NB4 (cell line): ENCODE results near the gene TECPR1.

Source experiments
- DNase-seq: peaks from one replicate; pipeline ENCODE4 v3.0.0; 2010; ENCODE audit warnings: low read depth
- H3K4me3 ChIP-seq: one replicate; pipeline ENCODE4 v1.5.1; 2011; ENCODE audit warnings: mild to moderate bottlenecking, low read depth, low read length, moderate library complexity
- CTCF ChIP-seq: IDR thresholded peaks from one replicate; pipeline ENCODE4 v1.5.1; 2012; ENCODE audit warnings: low read depth, low read length
- MAX ChIP-seq: IDR thresholded peaks from 2 replicates; pipeline ENCODE4 v1.6.1; 2011; ENCODE audit warnings: low read depth, low read length
- MYC ChIP-seq: IDR thresholded peaks from 2 replicates; pipeline ENCODE4 v1.6.1; 2011; ENCODE audit warnings: low read depth, low read length
- POLR2A ChIP-seq: IDR thresholded peaks from 2 replicates; pipeline ENCODE4 v1.6.1; 2011; ENCODE audit warnings: mild to moderate bottlenecking; ENCODE audit not compliant: insufficient read length; ENCODE audit errors: extremely low read depth

TECPR1 gene

GRCh38 chr7:98254951-98255610 is 3.0 kb upstream of the TECPR1 start:
- no peak overlapping the region for H3K4me3 ChIP-seq
- no peak for TF ChIP-seq MYC
- peak; percentile 53 for DNase-seq

- TF ChIP-seq MAX, result no peak
- no peak for TF ChIP-seq CTCF
- TF ChIP-seq POLR2A, result no peak
- TF ChIP-seq MYC, result no peak
- no peak for DNase-seq
- no peak overlapping the region for H3K4me3 ChIP-seq
These were observed 2.5 kb upstream of the TECPR1 start for GRCh38 chr7:98254516-98254915.

GRCh38 chr7:98252425-98253054 is 508 bp upstream of the TECPR1 start:
- no peak for TF ChIP-seq MYC
- no peak for TF ChIP-seq CTCF
- no peak for TF ChIP-seq POLR2A
- peak; percentile 1; the same call in 1 of the 2 replicates for TF ChIP-seq MAX
- peak overlapping the region; percentile 78 for H3K4me3 ChIP-seq
- no peak for DNase-seq

- peak overlapping the region; percentile 78 for H3K4me3 ChIP-seq
- TF ChIP-seq MAX (no peak), CTCF (no peak), MYC (no peak), POLR2A (no peak)
- no peak for DNase-seq
These were observed 816 bp downstream of the TECPR1 start for GRCh38 chr7:98251231-98251600.

GRCh38 chr7:98250789-98251188 is 1.2 kb downstream of the TECPR1 start:
- H3K4me3 ChIP-seq, result no peak overlapping the region
- DNase-seq, result no peak
- no peak for TF ChIP-seq CTCF

- no peak for TF ChIP-seq MAX
- TF ChIP-seq POLR2A, result no peak
- TF ChIP-seq MYC, result no peak
- TF ChIP-seq CTCF, result no peak
- DNase-seq, result no peak
These were observed 2.9 kb downstream of the TECPR1 start for GRCh38 chr7:98249106-98249505.

More at GRCh38 chr7:98249106-98249505, 2.9 kb downstream of the TECPR1 start:
- H3K4me3 ChIP-seq, result no peak overlapping the region
